Uterus (tissue), 4 donors: Measurements from ENCODE around the gene ATP8A2. TPM values are rescaled to one million over a fixed set of nuclear protein-coding genes. Genes with fewer than 3 reads are reported as not detected.

ENCODE experiments used
- DNase-seq, 2 donors: peaks; one replicate each; pipeline ENCODE4 v3.0.0-alpha.2; 2019 to 2020
- H3K27ac ChIP-seq, 2 donors: fragments of 200-600 bp; sonication (generic); 1 replicate in 1 of 2; 2 replicates in 1 of 2; pipeline ENCODE4 v1.5.1; 2016 to 2018
- H3K27me3 ChIP-seq, 2 donors: fragments of 200-600 bp; sonication (generic); one replicate each; pipeline ENCODE4 v1.5.1; 2018 to 2019; ENCODE audit warnings: control low read depth in 1 of 2
- H3K36me3 ChIP-seq, 2 donors: fragments of 200-600 bp; sonication (generic); one replicate each; pipeline ENCODE4 v1.5.1; 2019; ENCODE audit warnings: control low read depth in 1 of 2
- H3K4me1 ChIP-seq, 2 donors: fragments of 200-600 bp; sonication (generic); one replicate each; pipeline ENCODE4 v1.5.1; 2018 to 2019; ENCODE audit warnings: control low read depth in 1 of 2
- H3K4me3 ChIP-seq, 2 donors: fragments of 200-600 bp; sonication (generic); 1 replicate in 1 of 2; 2 replicates in 1 of 2; pipeline ENCODE4 v1.5.1; 2018 to 2019; ENCODE audit warnings: mild to moderate bottlenecking in 1 of 2
- H3K9me3 ChIP-seq, 2 donors: fragments of 200-600 bp; sonication (generic); one replicate each; pipeline ENCODE4 v1.5.1; 2019; ENCODE audit warnings: control low read depth in 1 of 2
- POLR2A ChIP-seq, 2 donors: fragments of 450-650 bp; IDR thresholded peaks; one replicate each; pipeline ENCODE4 v1.6.1; 2016; ENCODE audit warnings: antibody characterized with exemption in 2 of 2, mild to moderate bottlenecking in 1 of 2, moderate library complexity in 1 of 2
- intact Hi-C: fragments of 100-400 bp; cut with DNase I; formaldehyde crosslinking; loops from one replicate; pipeline ENCODE4 v1.15.1; 2023; ENCODE audit warnings: low total_unique reads
- total RNA-seq, 4 donors: library from RNA; depleted of rRNA in 3 of 4; stranded (reverse); fragments of >200 nt in 3 of 4; gene quantifications; one replicate each; pipeline versions ENCODE4 v1.1.0 to v1.2.4, GENCODE V29; 2014 to 2023
- TF ChIP-seq, protein P1 (sequence below), 4 experiments: fragments of 200-600 bp in 2 of 4; fragments of 450-650 bp in 2 of 4; sonication (generic) in 2 of 4; IDR thresholded peaks; one replicate each; pipeline ENCODE4 v1.5.1; 2016 to 2019; ENCODE audit warnings: antibody characterized with exemption in 4 of 4, mild to moderate bottlenecking in 2 of 4, moderate library complexity in 1 of 4
- donor health status: DM: yes; HTN: yes; CAD: no.

ATP8A2 gene
- total RNA-seq, 4 donors from 2014 or later = 0.64 to 21.4 TPM; not detected in 2

GRCh38 chr13:25453850-25454365 is 82.1 kb downstream of the ATP8A2 start:
- DNase-seq = no peak
- no peak overlapping the region for H3K27ac ChIP-seq
- H3K4me1 ChIP-seq = no peaks in the 10 kb centered on the region
- H3K27me3 ChIP-seq = no peaks in the 10 kb centered on the region
- intact Hi-C loops = no loop called here
- H3K36me3 ChIP-seq = no peaks in the 10 kb centered on the region
- TF ChIP-seq, protein P1, sequence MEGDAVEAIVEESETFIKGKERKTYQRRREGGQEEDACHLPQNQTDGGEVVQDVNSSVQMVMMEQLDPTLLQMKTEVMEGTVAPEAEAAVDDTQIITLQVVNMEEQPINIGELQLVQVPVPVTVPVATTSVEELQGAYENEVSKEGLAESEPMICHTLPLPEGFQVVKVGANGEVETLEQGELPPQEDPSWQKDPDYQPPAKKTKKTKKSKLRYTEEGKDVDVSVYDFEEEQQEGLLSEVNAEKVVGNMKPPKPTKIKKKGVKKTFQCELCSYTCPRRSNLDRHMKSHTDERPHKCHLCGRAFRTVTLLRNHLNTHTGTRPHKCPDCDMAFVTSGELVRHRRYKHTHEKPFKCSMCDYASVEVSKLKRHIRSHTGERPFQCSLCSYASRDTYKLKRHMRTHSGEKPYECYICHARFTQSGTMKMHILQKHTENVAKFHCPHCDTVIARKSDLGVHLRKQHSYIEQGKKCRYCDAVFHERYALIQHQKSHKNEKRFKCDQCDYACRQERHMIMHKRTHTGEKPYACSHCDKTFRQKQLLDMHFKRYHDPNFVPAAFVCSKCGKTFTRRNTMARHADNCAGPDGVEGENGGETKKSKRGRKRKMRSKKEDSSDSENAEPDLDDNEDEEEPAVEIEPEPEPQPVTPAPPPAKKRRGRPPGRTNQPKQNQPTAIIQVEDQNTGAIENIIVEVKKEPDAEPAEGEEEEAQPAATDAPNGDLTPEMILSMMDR (IDR thresholded peaks at IDR 0.05) = no peak
- no peak for TF ChIP-seq POLR2A (IDR thresholded peaks at IDR 0.05)
- no peaks in the 10 kb centered on the region for H3K9me3 ChIP-seq
- no peak overlapping the region for H3K4me3 ChIP-seq

GRCh38 chr13:25455146-25455545 is 83.4 kb downstream of the ATP8A2 start:
- H3K36me3 ChIP-seq = no peaks in the 10 kb centered on the region
- H3K4me1 ChIP-seq = no peaks in the 10 kb centered on the region
- H3K9me3 ChIP-seq = no peaks in the 10 kb centered on the region
- no peaks in the 10 kb centered on the region for H3K27me3 ChIP-seq
- no peak for TF ChIP-seq POLR2A (IDR thresholded peaks at IDR 0.05)
- TF ChIP-seq, protein P1 (IDR thresholded peaks at IDR 0.05) = no peak
- no peak overlapping the region for H3K27ac ChIP-seq
- intact Hi-C loops = no loop called here
- no peak for DNase-seq
- no peak overlapping the region for H3K4me3 ChIP-seq

DNA sequence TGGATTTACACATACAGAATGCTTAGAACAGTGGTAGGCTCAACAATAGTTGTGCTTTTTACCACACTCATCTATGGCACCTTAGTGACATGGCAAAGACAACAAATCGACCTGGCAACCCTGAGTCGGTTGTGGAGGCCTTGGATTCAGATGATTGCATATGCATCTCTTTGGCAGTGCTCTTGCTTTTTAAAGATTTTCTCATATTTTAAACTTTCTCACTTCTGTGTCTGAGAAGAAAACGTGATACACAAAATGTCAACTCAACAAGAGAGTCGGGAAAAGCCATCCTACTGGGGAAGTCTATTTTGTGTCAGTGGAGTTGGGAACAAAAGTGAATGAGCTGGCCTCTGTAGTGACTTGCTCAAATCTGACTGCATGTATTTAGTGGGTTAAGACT is 85.8 kb downstream of the ATP8A2 start:
- intact Hi-C loops = no loop called here
- no peak for DNase-seq
- TF ChIP-seq, protein P1 (IDR thresholded peaks at IDR 0.05) = no peak
- TF ChIP-seq POLR2A (IDR thresholded peaks at IDR 0.05) = no peak
- Histone ChIP-seq H3K36me3 (no peaks in the 10 kb centered on the region), H3K27ac (no peak overlapping the region), H3K4me3 (no peak overlapping the region), H3K9me3 (no peaks in the 10 kb centered on the region), H3K4me1 (no peaks in the 10 kb centered on the region), H3K27me3 (no peaks in the 10 kb centered on the region)

GRCh38 chr13:25462301-25463125 is 90.7 kb downstream of the ATP8A2 start:
- Histone ChIP-seq H3K4me3 (no peak overlapping the region), H3K27ac (no peak overlapping the region), H3K4me1 (no peaks in the 10 kb centered on the region), H3K27me3 (no peaks in the 10 kb centered on the region), H3K36me3 (no peaks in the 10 kb centered on the region), H3K9me3 (no peaks in the 10 kb centered on the region)
- no peak for DNase-seq
- TF ChIP-seq, protein P1 (IDR thresholded peaks at IDR 0.05) = no peak
- no peak for TF ChIP-seq POLR2A (IDR thresholded peaks at IDR 0.05)
- intact Hi-C loops = no loop called here

- DNase-seq = no peak
- Histone ChIP-seq H3K27me3 (no peaks in the 10 kb centered on the region), H3K4me1 (peaks cover 0 to under 1% of the 10 kb centered on the region in 2 donors), H3K27ac (no peak overlapping the region), H3K9me3 (no peaks in the 10 kb centered on the region), H3K36me3 (no peaks in the 10 kb centered on the region), H3K4me3 (no peak overlapping the region)
- intact Hi-C loops = no loop called here
- no peak for TF ChIP-seq POLR2A (IDR thresholded peaks at IDR 0.05)
- TF ChIP-seq, protein P1 (IDR thresholded peaks at IDR 0.05) = no peak
Measured at GRCh38 chr13:25463496-25463895, 91.7 kb downstream of the ATP8A2 start.
